Neural progenitor cell (in vitro differentiated cells): ENCODE data around the gene SUPT3H. TPM values are rescaled to one million over a fixed set of nuclear protein-coding genes. Genes with fewer than 3 reads are reported as not detected.

Source experiments
- DNase-seq: peaks from one replicate; pipeline ENCODE4 v3.0.0-alpha.2; 2016; ENCODE audit warnings: low spot score
- H2AFZ ChIP-seq: fragments of 200-600 bp; sonication (generic); replicated peaks from 2 replicates; pipeline ENCODE4 v1.6.1; 2016; ENCODE audit warnings: antibody characterized with exemption
- H3F3A ChIP-seq: fragments of 200-600 bp; sonication (generic); 2 replicates; pipeline ENCODE4 v1.6.1; 2016; ENCODE audit warnings: antibody characterized with exemption, low read depth
- H3K27ac ChIP-seq: fragments of 200-600 bp; sonication (generic); 2 replicates; pipeline ENCODE4 v1.5.1; 2016; ENCODE audit warnings: mild to moderate bottlenecking
- H3K27me3 ChIP-seq: fragments of 200-600 bp; sonication (generic); 2 replicates; pipeline ENCODE4 v1.6.1; 2016; ENCODE audit warnings: mild to moderate bottlenecking, moderate library complexity
- H3K36me3 ChIP-seq: fragments of 200-600 bp; sonication (generic); 2 replicates; pipeline ENCODE4 v1.5.1; 2016
- H3K4me1 ChIP-seq: fragments of 200-600 bp; sonication (generic); 2 replicates; pipeline ENCODE4 v1.6.1; 2016; ENCODE audit warnings: mixed run types
- H3K4me2 ChIP-seq: fragments of 200-600 bp; sonication (generic); 2 replicates; pipeline ENCODE4 v1.6.1; 2016
- H3K4me3 ChIP-seq: fragments of 200-600 bp; sonication (generic); 2 replicates; pipeline ENCODE4 v1.5.1; 2016
- H3K79me2 ChIP-seq: fragments of 200-600 bp; sonication (generic); 2 replicates; pipeline ENCODE4 v1.6.1; 2016; ENCODE audit warnings: low read depth
- H3K9ac ChIP-seq: fragments of 200-600 bp; sonication (generic); 2 replicates; pipeline ENCODE4 v1.6.1; 2016
- H3K9me3 ChIP-seq: fragments of 200-600 bp; sonication (generic); 2 replicates; pipeline ENCODE4 v1.5.1; 2016; ENCODE audit warnings: low read depth
- H4K20me1 ChIP-seq: fragments of 200-600 bp; sonication (generic); 2 replicates; pipeline ENCODE4 v1.6.1; 2016; ENCODE audit warnings: low read depth
- H3K27ac Mint-ChIP-seq: 3 replicates; pipeline ENCODE4 v1.8.0; 2021; ENCODE audit warnings: mixed read lengths
- H3K27me3 Mint-ChIP-seq: 2 replicates; pipeline ENCODE4 v1.8.0; 2022; ENCODE audit warnings: low read depth, mild to moderate bottlenecking, inconsistent platforms, moderate library complexity, mixed read lengths; ENCODE audit not compliant: insufficient read depth
- H3K36me3 Mint-ChIP-seq: 3 replicates; pipeline ENCODE4 v1.8.0; 2021; ENCODE audit warnings: mixed read lengths
- H3K4me1 Mint-ChIP-seq: 3 replicates; pipeline ENCODE4 v1.8.0; 2021; ENCODE audit warnings: mixed read lengths
- H3K4me3 Mint-ChIP-seq: 3 replicates; pipeline ENCODE4 v1.8.0; 2021; ENCODE audit warnings: mild to moderate bottlenecking, moderate library complexity, mixed read lengths
- H3K9me3 Mint-ChIP-seq: 3 replicates; pipeline ENCODE4 v1.8.0; 2020; ENCODE audit warnings: mixed read lengths
- CTCF ChIP-seq: fragments of 200-600 bp; sonication (generic); IDR thresholded peaks from 2 replicates; pipeline ENCODE4 v1.5.1; 2017; ENCODE audit warnings: antibody characterized with exemption, mild to moderate bottlenecking
- EZH2 ChIP-seq: fragments of 200-600 bp; sonication (generic); IDR thresholded peaks from 2 replicates; pipeline ENCODE4 v1.6.1; 2017; ENCODE audit warnings: antibody characterized with exemption, mild to moderate bottlenecking, moderate library complexity
- EZH2phosphoT487 ChIP-seq: fragments of 200-600 bp; sonication (generic); IDR thresholded peaks from 2 replicates; pipeline ENCODE4 v1.6.1; 2017; ENCODE audit warnings: antibody characterized with exemption
- total RNA-seq: library from RNA; depleted of rRNA; stranded (reverse); fragments of >200 nt; gene quantifications from 2 replicates; pipeline ENCODE4 v1.2.3, GENCODE V29; 2015; ENCODE audit warnings: low replicate concordance

Gene SUPT3H
- total RNA-seq, 1 donor from 2014 or later = 16.3 TPM

GRCh38 chr6:44949596-44950201, 428.0 kb downstream of the SUPT3H start:
- Mint-ChIP-seq H3K9me3 (peaks cover 20% of the 10 kb centered on the region), H3K27ac (no peak overlapping the region), H3K27me3 (no peaks in the 10 kb centered on the region), H3K36me3 (peaks cover 34% of the 10 kb centered on the region), H3K4me3 (no peak overlapping the region), H3K4me1 (peaks cover 11% of the 10 kb centered on the region)
- Histone ChIP-seq H3K27me3 (no peaks in the 10 kb centered on the region), H3K4me1 (no peaks in the 10 kb centered on the region), H3F3A (no peaks in the 10 kb centered on the region), H3K4me2 (no peak overlapping the region), H3K9ac (no peak overlapping the region), H3K4me3 (no peak overlapping the region), H2AFZ (no peak overlapping the region), H3K9me3 (no peaks in the 10 kb centered on the region), H3K79me2 (no peaks in the 10 kb centered on the region), H3K27ac (no peak overlapping the region), H3K36me3 (no peaks in the 10 kb centered on the region), H4K20me1 (no peaks in the 10 kb centered on the region)
- DNase-seq = no peak
- no peak for TF ChIP-seq EZH2phosphoT487
- TF ChIP-seq EZH2 = no peak
- no peak for TF ChIP-seq CTCF

GRCh38 chr6:44943541-44943940, 434.2 kb downstream of the SUPT3H start:
- Histone ChIP-seq H3K36me3 (no peaks in the 10 kb centered on the region), H3K4me2 (no peak overlapping the region), H3K4me1 (no peaks in the 10 kb centered on the region), H3K27ac (no peak overlapping the region), H3F3A (no peaks in the 10 kb centered on the region), H2AFZ (no peak overlapping the region), H3K4me3 (no peak overlapping the region), H3K9ac (no peak overlapping the region), H3K79me2 (no peaks in the 10 kb centered on the region), H3K27me3 (no peaks in the 10 kb centered on the region), H4K20me1 (no peaks in the 10 kb centered on the region), H3K9me3 (peaks cover 4% of the 10 kb centered on the region)
- Mint-ChIP-seq H3K4me1 (no peaks in the 10 kb centered on the region), H3K4me3 (no peak overlapping the region), H3K27ac (no peak overlapping the region), H3K27me3 (no peaks in the 10 kb centered on the region), H3K9me3 (peaks cover 7% of the 10 kb centered on the region), H3K36me3 (peaks cover 20% of the 10 kb centered on the region)
- no peak for DNase-seq
- no peak for TF ChIP-seq EZH2phosphoT487
- TF ChIP-seq CTCF = no peak
- TF ChIP-seq EZH2 = no peak

GRCh38 chr6:44942798-44943197, 434.9 kb downstream of the SUPT3H start:
- H3K27ac ChIP-seq = no peak overlapping the region
- H3K4me1 ChIP-seq = no peaks in the 10 kb centered on the region
- no peaks in the 10 kb centered on the region for H3K27me3 ChIP-seq
- no peak overlapping the region for H2AFZ ChIP-seq
- no peaks in the 10 kb centered on the region for H4K20me1 ChIP-seq
- H3K79me2 ChIP-seq = no peaks in the 10 kb centered on the region
- Mint-ChIP-seq H3K4me3 (no peak overlapping the region), H3K36me3 (peaks cover 20% of the 10 kb centered on the region), H3K27ac (no peak overlapping the region), H3K4me1 (no peaks in the 10 kb centered on the region), H3K27me3 (no peaks in the 10 kb centered on the region), H3K9me3 (peaks cover 7% of the 10 kb centered on the region)
- no peaks in the 10 kb centered on the region for H3F3A ChIP-seq
- no peak overlapping the region for H3K4me2 ChIP-seq
- H3K9me3 ChIP-seq = peaks cover 4% of the 10 kb centered on the region
- no peak for DNase-seq
- H3K4me3 ChIP-seq = no peak overlapping the region
- TF ChIP-seq EZH2 (no peak), CTCF (no peak), EZH2phosphoT487 (no peak)
- H3K9ac ChIP-seq = no peak overlapping the region
- H3K36me3 ChIP-seq = no peaks in the 10 kb centered on the region
